Activated naive CD4-positive, alpha-beta T cell treated with anti-CD3 and anti-CD28 coated beads, Interleukin-2, amount 50 U/mL, for 24 hours (primary cell): ENCODE measurements around the gene KCTD17.

Experiments
- H3K27ac Mint-ChIP-seq: one replicate; pipeline ENCODE4 v1.8.0; 2021; ENCODE audit warnings: mild to moderate bottlenecking, mixed read lengths
- H3K27me3 Mint-ChIP-seq: one replicate; pipeline ENCODE4 v1.8.0; 2021; ENCODE audit warnings: mixed read lengths
- H3K36me3 Mint-ChIP-seq: one replicate; pipeline ENCODE4 v1.8.0; 2021; ENCODE audit warnings: mixed read lengths
- H3K4me1 Mint-ChIP-seq: one replicate; pipeline ENCODE4 v1.8.0; 2021; ENCODE audit warnings: mixed read lengths
- H3K4me3 Mint-ChIP-seq: one replicate; pipeline ENCODE4 v1.8.0; 2021; ENCODE audit warnings: mild to moderate bottlenecking, mixed read lengths
- H3K9me3 Mint-ChIP-seq: one replicate; pipeline ENCODE4 v1.8.0; 2021; ENCODE audit warnings: mixed read lengths

KCTD17 gene

GRCh38 chr22:37017356-37017755, 34.2 kb upstream of the KCTD17 start:
- peaks cover 4% of the 10 kb centered on the region for H3K4me1 Mint-ChIP-seq
- H3K27me3 Mint-ChIP-seq: peaks cover 5% of the 10 kb centered on the region
- H3K4me3 Mint-ChIP-seq: no peak overlapping the region
- H3K27ac Mint-ChIP-seq: no peak overlapping the region
- no peaks in the 10 kb centered on the region for H3K9me3 Mint-ChIP-seq
- no peaks in the 10 kb centered on the region for H3K36me3 Mint-ChIP-seq

GRCh38 chr22:37018086-37018814, 33.3 kb upstream of the KCTD17 start:
- H3K27ac Mint-ChIP-seq: peak overlapping the region; percentile 55
- no peaks in the 10 kb centered on the region for H3K36me3 Mint-ChIP-seq
- no peaks in the 10 kb centered on the region for H3K9me3 Mint-ChIP-seq
- peak overlapping the region; percentile 71 for H3K4me3 Mint-ChIP-seq
- peaks cover 4% of the 10 kb centered on the region for H3K4me1 Mint-ChIP-seq
- H3K27me3 Mint-ChIP-seq: peaks cover 5% of the 10 kb centered on the region

- peaks cover 5% of the 10 kb centered on the region for H3K27me3 Mint-ChIP-seq
- H3K27ac Mint-ChIP-seq: no peak overlapping the region
- peaks cover 4% of the 10 kb centered on the region for H3K4me1 Mint-ChIP-seq
- H3K9me3 Mint-ChIP-seq: no peaks in the 10 kb centered on the region
- peak overlapping the region; percentile 71 for H3K4me3 Mint-ChIP-seq
- H3K36me3 Mint-ChIP-seq: no peaks in the 10 kb centered on the region
These were observed 32.7 kb upstream of the KCTD17 start for GRCh38 chr22:37018815-37019308.

- Mint-ChIP-seq H3K36me3 (no peaks in the 10 kb centered on the region), H3K27ac (peak within 1 kb of the TSS; percentile 55)
These were observed 32.0 kb upstream of the KCTD17 start, which contains the start of the genes MPST and TST for GRCh38 chr22:37019309-37020191. TSS of gene MPST (plus strand) at chr22:37019742. CDS start at chr22:37019837, 95 bp downstream. TSS of gene TST (minus strand) at chr22:37019447. CDS start at chr22:37018732, 715 bp downstream.

GRCh38 chr22:37020192-37020479, 31.4 kb upstream of the KCTD17 start:
- H3K27me3 Mint-ChIP-seq: peaks cover 5% of the 10 kb centered on the region

More at GRCh38 chr22:37019309-37020191, 32.0 kb upstream of the KCTD17 start, which contains the start of the genes MPST and TST:
- Mint-ChIP-seq H3K4me1 (peaks cover 4% of the 10 kb centered on the region), H3K9me3 (no peaks in the 10 kb centered on the region), H3K27me3 (peaks cover 5% of the 10 kb centered on the region), H3K4me3 (peak within 1 kb of the TSS; percentile 77)

GRCh38 chr22:37021041-37021440, 30.5 kb upstream of the KCTD17 start:
- no peak overlapping the region for H3K4me3 Mint-ChIP-seq
- no peaks in the 10 kb centered on the region for H3K36me3 Mint-ChIP-seq
- H3K27ac Mint-ChIP-seq: no peak overlapping the region
- H3K27me3 Mint-ChIP-seq: peaks cover 5% of the 10 kb centered on the region
- H3K9me3 Mint-ChIP-seq: no peaks in the 10 kb centered on the region
- peaks cover 4% of the 10 kb centered on the region for H3K4me1 Mint-ChIP-seq

More at GRCh38 chr22:37020192-37020479, 31.4 kb upstream of the KCTD17 start:
- no peak overlapping the region for H3K27ac Mint-ChIP-seq
- no peaks in the 10 kb centered on the region for H3K36me3 Mint-ChIP-seq
- no peaks in the 10 kb centered on the region for H3K9me3 Mint-ChIP-seq
- H3K4me1 Mint-ChIP-seq: peaks cover 4% of the 10 kb centered on the region
- H3K4me3 Mint-ChIP-seq: peak overlapping the region; percentile 77

GRCh38 chr22:37021710-37022482, 29.6 kb upstream of the KCTD17 start:
- H3K27ac Mint-ChIP-seq: peak overlapping the region; percentile 30
- H3K9me3 Mint-ChIP-seq: no peaks in the 10 kb centered on the region
- H3K36me3 Mint-ChIP-seq: no peaks in the 10 kb centered on the region
- H3K27me3 Mint-ChIP-seq: peaks cover 5% of the 10 kb centered on the region
- peak overlapping the region; percentile 36 for H3K4me3 Mint-ChIP-seq
- peaks cover 4% of the 10 kb centered on the region for H3K4me1 Mint-ChIP-seq

- H3K4me3 Mint-ChIP-seq: no peak overlapping the region
- H3K36me3 Mint-ChIP-seq: no peaks in the 10 kb centered on the region
- H3K4me1 Mint-ChIP-seq: peaks cover 4% of the 10 kb centered on the region
- H3K27ac Mint-ChIP-seq: no peak overlapping the region
- peaks cover 5% of the 10 kb centered on the region for H3K27me3 Mint-ChIP-seq
- H3K9me3 Mint-ChIP-seq: no peaks in the 10 kb centered on the region
These were observed 28.8 kb upstream of the KCTD17 start for GRCh38 chr22:37022483-37023337.

- peaks cover 2% of the 10 kb centered on the region for H3K27me3 Mint-ChIP-seq
- H3K9me3 Mint-ChIP-seq: no peaks in the 10 kb centered on the region
- no peak overlapping the region for H3K27ac Mint-ChIP-seq
- H3K4me3 Mint-ChIP-seq: no peak overlapping the region
- no peaks in the 10 kb centered on the region for H3K36me3 Mint-ChIP-seq
- peaks cover 4% of the 10 kb centered on the region for H3K4me1 Mint-ChIP-seq
These were observed 27.7 kb upstream of the KCTD17 start for GRCh38 chr22:37023743-37024338.

GRCh38 chr22:37024339-37025157, 27.0 kb upstream of the KCTD17 start:
- Mint-ChIP-seq H3K9me3 (no peaks in the 10 kb centered on the region), H3K4me3 (no peak overlapping the region), H3K27ac (no peak overlapping the region), H3K36me3 (no peaks in the 10 kb centered on the region), H3K4me1 (peaks cover 4% of the 10 kb centered on the region), H3K27me3 (peaks cover 2% of the 10 kb centered on the region)

GRCh38 chr22:37025500-37026070, 26.0 kb upstream of the KCTD17 start:
- peaks cover 4% of the 10 kb centered on the region for H3K4me1 Mint-ChIP-seq
- H3K27ac Mint-ChIP-seq: no peak overlapping the region
- H3K9me3 Mint-ChIP-seq: no peaks in the 10 kb centered on the region
- no peaks in the 10 kb centered on the region for H3K36me3 Mint-ChIP-seq
- no peak overlapping the region for H3K4me3 Mint-ChIP-seq
- H3K27me3 Mint-ChIP-seq: peaks cover 2% of the 10 kb centered on the region

- Mint-ChIP-seq H3K4me1 (peaks cover 4% of the 10 kb centered on the region), H3K27me3 (peaks cover 1% of the 10 kb centered on the region), H3K4me3 (no peak overlapping the region), H3K9me3 (no peaks in the 10 kb centered on the region), H3K36me3 (no peaks in the 10 kb centered on the region), H3K27ac (no peak overlapping the region)
These were observed 25.2 kb upstream of the KCTD17 start for GRCh38 chr22:37026325-37026724.

- Mint-ChIP-seq H3K36me3 (no peaks in the 10 kb centered on the region), H3K4me1 (no peaks in the 10 kb centered on the region), H3K4me3 (no peak overlapping the region), H3K27me3 (no peaks in the 10 kb centered on the region), H3K9me3 (no peaks in the 10 kb centered on the region), H3K27ac (no peak overlapping the region)
These were observed 24.0 kb upstream of the KCTD17 start for GRCh38 chr22:37027556-37027955.
